Smooth muscle cell (in vitro differentiated cells): ENCODE data around the gene GRK6. TPM values are rescaled to one million over a fixed set of nuclear protein-coding genes. Genes with fewer than 3 reads are reported as not detected.

Source experiments
- DNase-seq: peaks from one replicate; lab custom pipeline; 2025; ENCODE audit not compliant: unreplicated experiment; lab: John Stamatoyannopoulos, UW
- H2AFZ ChIP-seq: fragments of 200-600 bp; sonication (generic); 2 replicates; pipeline ENCODE4 v1.6.0; 2016; ENCODE audit warnings: antibody characterized with exemption, low read depth, mild to moderate bottlenecking
- H3F3A ChIP-seq: fragments of 200-600 bp; sonication (generic); 2 replicates; pipeline ENCODE4 v1.6.0; 2017; ENCODE audit warnings: antibody characterized with exemption, low read depth
- H3K27ac ChIP-seq: fragments of 200-600 bp; sonication (generic); 2 replicates; pipeline ENCODE4 v1.5.1; 2016; ENCODE audit warnings: low read depth, mild to moderate bottlenecking
- H3K27me3 ChIP-seq: fragments of 200-600 bp; sonication (generic); 2 replicates; pipeline ENCODE4 v1.6.1; 2016; ENCODE audit warnings: low read depth, mild to moderate bottlenecking
- H3K36me3 ChIP-seq: fragments of 200-600 bp; sonication (generic); 2 replicates; pipeline ENCODE4 v1.5.1; 2016; ENCODE audit warnings: low read depth
- H3K4me1 ChIP-seq: fragments of 200-600 bp; sonication (generic); 2 replicates; pipeline ENCODE4 v1.5.1; 2016; ENCODE audit warnings: low read depth
- H3K4me2 ChIP-seq: fragments of 200-600 bp; sonication (generic); 2 replicates; pipeline ENCODE4 v1.6.0; 2016; ENCODE audit warnings: mild to moderate bottlenecking
- H3K4me3 ChIP-seq: fragments of 200-600 bp; sonication (generic); 2 replicates; pipeline ENCODE4 v1.5.1; 2016; ENCODE audit warnings: mild to moderate bottlenecking
- H3K79me2 ChIP-seq: fragments of 200-600 bp; sonication (generic); 2 replicates; pipeline ENCODE4 v1.6.0; 2016; ENCODE audit warnings: low read depth, mild to moderate bottlenecking
- H3K9ac ChIP-seq: fragments of 200-600 bp; sonication (generic); 2 replicates; pipeline ENCODE4 v1.6.0; 2016; ENCODE audit warnings: low read depth
- H3K9me3 ChIP-seq: fragments of 200-600 bp; sonication (generic); replicated peaks from 2 replicates; pipeline ENCODE4 v1.5.1; 2016; ENCODE audit warnings: low read depth
- H4K20me1 ChIP-seq: fragments of 200-600 bp; sonication (generic); 2 replicates; pipeline ENCODE4 v1.6.0; 2016; ENCODE audit warnings: low read depth
- WGBS: methylation state at CpG from one replicate; pipeline ENCODE4 v1.1.7; 2016; ENCODE audit warnings: low lambda C conversion rate; 5-methylcytosine and 5-hydroxymethylcytosine counted together
- polyA plus RNA-seq: library from polyadenylated mRNA; unstranded; fragments of >200 nt; fragmentation: Nextera tagmentation; extraction: Ambion mirVana; gene quantifications from 2 replicates; pipeline ENCODE4 v1.2.1, GENCODE V29; 2016
- total RNA-seq: library from RNA; depleted of rRNA; stranded (reverse); fragments of >200 nt; gene quantifications from 2 replicates; pipeline ENCODE4 v1.2.3, GENCODE V29; 2014
- TF ChIP-seq, protein P1 (sequence below): fragments of 200-600 bp; sonication (generic); IDR thresholded peaks from 2 replicates; pipeline ENCODE4 v1.5.1; 2017; ENCODE audit warnings: borderline replicate concordance, mild to moderate bottlenecking, antibody characterized with exemption; ENCODE audit not compliant: insufficient read depth, poor library complexity, severe bottlenecking

GRK6 gene
- total and polyA plus RNA-seq, 2 experiments from 2014 or later = 20.8 to 28.5 TPM

DNA sequence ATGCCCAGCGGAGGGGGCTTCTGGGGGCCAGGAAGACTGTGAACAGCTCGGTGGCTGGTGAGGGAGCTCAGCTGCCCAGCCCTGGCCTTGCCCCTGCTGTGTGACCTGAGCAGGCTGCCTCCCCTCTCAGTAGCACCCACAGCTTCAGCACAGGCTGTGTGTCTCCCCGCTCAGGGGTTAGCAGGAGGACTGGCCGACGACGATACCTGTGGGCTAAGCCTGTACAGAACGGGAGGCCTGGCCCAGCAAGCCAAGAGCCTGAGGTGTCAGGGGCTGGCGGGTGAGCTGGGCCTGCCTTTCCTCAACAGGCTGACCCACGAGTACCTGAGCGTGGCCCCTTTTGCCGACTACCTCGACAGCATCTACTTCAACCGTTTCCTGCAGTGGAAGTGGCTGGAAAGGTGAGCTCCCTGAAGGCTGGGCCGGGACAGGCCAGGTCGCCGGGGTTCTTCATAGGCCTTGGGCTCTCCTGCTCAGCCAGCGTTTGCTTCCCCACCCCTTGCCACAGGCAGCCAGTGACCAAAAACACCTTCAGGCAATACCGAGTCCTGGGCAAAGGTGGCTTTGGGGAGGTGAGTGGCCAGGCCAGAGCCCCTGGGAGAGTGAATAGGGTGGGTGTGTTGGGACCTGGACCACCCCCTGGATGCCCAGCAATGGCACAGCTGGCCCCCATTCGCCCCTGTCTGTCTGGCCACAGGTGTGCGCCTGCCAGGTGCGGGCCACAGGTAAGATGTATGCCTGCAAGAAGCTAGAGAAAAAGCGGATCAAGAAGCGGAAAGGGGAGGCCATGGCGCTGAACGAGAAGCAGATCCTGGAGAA lies 6.6 kb downstream of the GRK6 start:
- Histone ChIP-seq H2AFZ (no peak overlapping the region), H3K9ac (no peak overlapping the region), H3K4me1 (no peaks in the 10 kb centered on the region), H3F3A (no peaks in the 10 kb centered on the region), H3K4me3 (no peak overlapping the region), H3K27ac (no peak overlapping the region), H4K20me1 (peaks cover 13% of the 10 kb centered on the region), H3K4me2 (no peak overlapping the region), H3K27me3 (no peaks in the 10 kb centered on the region), H3K79me2 (peaks cover 3% of the 10 kb centered on the region), H3K36me3 (no peaks in the 10 kb centered on the region), H3K9me3 (no peaks in the 10 kb centered on the region)
- WGBS = 95% methylated on average over 23 of the region's 25 CpGs
- no peak for DNase-seq
- TF ChIP-seq, protein P1, sequence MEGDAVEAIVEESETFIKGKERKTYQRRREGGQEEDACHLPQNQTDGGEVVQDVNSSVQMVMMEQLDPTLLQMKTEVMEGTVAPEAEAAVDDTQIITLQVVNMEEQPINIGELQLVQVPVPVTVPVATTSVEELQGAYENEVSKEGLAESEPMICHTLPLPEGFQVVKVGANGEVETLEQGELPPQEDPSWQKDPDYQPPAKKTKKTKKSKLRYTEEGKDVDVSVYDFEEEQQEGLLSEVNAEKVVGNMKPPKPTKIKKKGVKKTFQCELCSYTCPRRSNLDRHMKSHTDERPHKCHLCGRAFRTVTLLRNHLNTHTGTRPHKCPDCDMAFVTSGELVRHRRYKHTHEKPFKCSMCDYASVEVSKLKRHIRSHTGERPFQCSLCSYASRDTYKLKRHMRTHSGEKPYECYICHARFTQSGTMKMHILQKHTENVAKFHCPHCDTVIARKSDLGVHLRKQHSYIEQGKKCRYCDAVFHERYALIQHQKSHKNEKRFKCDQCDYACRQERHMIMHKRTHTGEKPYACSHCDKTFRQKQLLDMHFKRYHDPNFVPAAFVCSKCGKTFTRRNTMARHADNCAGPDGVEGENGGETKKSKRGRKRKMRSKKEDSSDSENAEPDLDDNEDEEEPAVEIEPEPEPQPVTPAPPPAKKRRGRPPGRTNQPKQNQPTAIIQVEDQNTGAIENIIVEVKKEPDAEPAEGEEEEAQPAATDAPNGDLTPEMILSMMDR = no peak

DNA sequence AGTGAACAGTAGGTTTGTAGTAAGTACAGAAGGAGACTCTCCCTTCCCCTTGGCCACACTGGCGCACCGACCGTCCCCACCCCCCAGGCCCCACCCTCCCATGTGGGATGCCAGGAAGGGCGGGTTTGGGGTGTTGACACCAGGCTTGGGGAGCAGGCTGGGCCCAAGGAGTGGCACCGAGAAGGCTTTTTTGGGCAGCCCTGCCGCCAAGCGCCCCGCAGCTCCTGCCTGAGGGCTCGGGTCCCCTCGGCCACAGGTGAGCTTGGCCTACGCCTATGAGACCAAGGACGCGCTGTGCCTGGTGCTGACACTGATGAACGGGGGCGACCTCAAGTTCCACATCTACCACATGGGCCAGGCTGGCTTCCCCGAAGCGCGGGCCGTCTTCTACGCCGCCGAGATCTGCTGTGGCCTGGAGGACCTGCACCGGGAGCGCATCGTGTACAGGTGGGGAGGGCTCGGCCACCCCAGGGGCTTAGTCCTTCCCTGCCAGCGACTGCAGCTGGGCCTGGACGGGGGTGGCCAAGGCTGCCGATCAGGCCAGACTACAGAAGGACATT lies 7.3 kb downstream of the GRK6 start:
- DNase-seq = no peak
- H3K4me3 ChIP-seq = no peak overlapping the region
- H4K20me1 ChIP-seq = peaks cover 11% of the 10 kb centered on the region
- TF ChIP-seq, protein P1 = no peak
- H3K27me3 ChIP-seq = no peaks in the 10 kb centered on the region
- no peak overlapping the region for H3K9ac ChIP-seq
- whole genome bisulfite sequencing = 98% methylated on average over 28 of the region's 29 CpGs
- no peaks in the 10 kb centered on the region for H3K4me1 ChIP-seq
- H3K36me3 ChIP-seq = no peaks in the 10 kb centered on the region
- no peak overlapping the region for H3K4me2 ChIP-seq
- no peak overlapping the region for H3K27ac ChIP-seq
- no peaks in the 10 kb centered on the region for H3F3A ChIP-seq
- no peaks in the 10 kb centered on the region for H3K9me3 ChIP-seq
- H2AFZ ChIP-seq = no peak overlapping the region
- H3K79me2 ChIP-seq = peaks cover under 1% of the 10 kb centered on the region

DNA sequence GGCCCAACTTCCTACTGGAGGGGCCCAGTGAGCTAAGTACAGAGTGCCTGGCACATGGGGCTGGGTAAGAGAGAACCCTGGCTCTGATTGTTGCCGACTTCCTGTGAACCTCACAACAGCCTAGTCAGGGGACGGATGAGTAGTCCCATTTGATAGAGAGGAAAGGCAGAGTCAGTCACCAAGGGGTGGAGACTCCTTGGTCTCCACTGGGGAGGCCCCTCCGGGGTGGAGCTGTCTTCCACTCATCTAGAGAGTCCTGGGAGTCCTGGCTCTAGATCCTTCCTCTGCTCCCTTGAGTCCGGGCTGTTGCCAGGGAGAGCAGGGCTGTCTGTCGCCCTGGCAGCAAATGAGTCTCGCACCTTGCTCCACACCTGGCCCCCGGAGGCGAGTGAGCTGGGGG lies 8.0 kb downstream of the GRK6 start:
- Histone ChIP-seq H3K4me3 (no peak overlapping the region), H3K79me2 (no peaks in the 10 kb centered on the region), H3F3A (no peaks in the 10 kb centered on the region), H3K27ac (no peak overlapping the region), H3K27me3 (no peaks in the 10 kb centered on the region), H3K4me2 (no peak overlapping the region), H3K4me1 (no peaks in the 10 kb centered on the region), H2AFZ (no peak overlapping the region), H3K9ac (no peak overlapping the region), H4K20me1 (peaks cover 4% of the 10 kb centered on the region), H3K36me3 (no peaks in the 10 kb centered on the region), H3K9me3 (no peaks in the 10 kb centered on the region)
- 98% methylated on average over 8 of the region's 8 CpGs for WGBS
- TF ChIP-seq, protein P1 = no peak
- no peak for DNase-seq
